ENCODE results near the gene PSENEN.

PSENEN gene

GRCh38 chr19:35773020-35773806 lies 27.8 kb downstream of the PSENEN start:
- DNase-seq (ENCODE audit: low read depth): no peak

GRCh38 chr19:35774274-35775045 lies 29.0 kb downstream of the PSENEN start:
- no peak for DNase-seq (ENCODE audit: low read depth)

- no peak for DNase-seq (ENCODE audit: low read depth)
Measured at GRCh38 chr19:35775046-35775297, 29.5 kb downstream of the PSENEN start.

- peak; percentile 99 for DNase-seq (ENCODE audit: low read depth)
Measured at GRCh38 chr19:35775298-35776101, 30.0 kb downstream of the PSENEN start, which contains the start of gene ARHGAP33. TSS of gene ARHGAP33 (plus strand) at chr19:35775564. CDS start at chr19:35775659, 95 bp downstream.

DNA sequence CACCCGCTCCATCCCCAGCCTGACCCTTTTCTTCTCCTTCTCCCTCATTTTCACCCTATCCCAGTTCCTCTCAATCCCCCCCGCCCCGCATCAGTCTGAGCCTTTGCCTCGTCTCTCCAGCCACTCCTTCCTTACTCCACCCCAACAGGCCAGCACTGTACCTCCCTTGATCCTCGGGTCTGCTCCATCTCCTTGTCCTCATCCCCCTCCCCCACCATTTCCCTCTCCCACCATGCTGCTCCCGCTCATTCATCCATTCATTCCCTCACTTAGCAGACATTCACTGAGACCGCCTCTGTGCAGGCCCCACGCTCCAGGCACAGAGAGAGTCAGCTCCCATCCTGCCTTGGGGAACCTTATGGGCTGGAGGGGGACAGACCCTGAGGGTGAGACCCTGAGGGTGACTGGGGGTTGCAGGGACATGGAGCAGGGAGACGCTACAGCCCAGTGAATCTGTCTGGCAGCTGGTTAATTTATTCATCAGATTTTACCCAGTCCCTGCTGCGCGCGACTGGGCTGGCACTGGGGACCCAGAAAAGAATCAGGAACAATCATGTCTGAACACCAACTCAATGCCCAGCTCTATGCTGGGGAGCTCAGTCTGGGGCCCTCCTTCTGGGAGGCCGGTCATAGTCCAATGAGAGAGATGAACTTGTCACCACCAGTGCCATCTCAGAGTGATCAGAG lies 30.8 kb downstream of the PSENEN start:
- no peak for DNase-seq (ENCODE audit: low read depth)

DNA sequence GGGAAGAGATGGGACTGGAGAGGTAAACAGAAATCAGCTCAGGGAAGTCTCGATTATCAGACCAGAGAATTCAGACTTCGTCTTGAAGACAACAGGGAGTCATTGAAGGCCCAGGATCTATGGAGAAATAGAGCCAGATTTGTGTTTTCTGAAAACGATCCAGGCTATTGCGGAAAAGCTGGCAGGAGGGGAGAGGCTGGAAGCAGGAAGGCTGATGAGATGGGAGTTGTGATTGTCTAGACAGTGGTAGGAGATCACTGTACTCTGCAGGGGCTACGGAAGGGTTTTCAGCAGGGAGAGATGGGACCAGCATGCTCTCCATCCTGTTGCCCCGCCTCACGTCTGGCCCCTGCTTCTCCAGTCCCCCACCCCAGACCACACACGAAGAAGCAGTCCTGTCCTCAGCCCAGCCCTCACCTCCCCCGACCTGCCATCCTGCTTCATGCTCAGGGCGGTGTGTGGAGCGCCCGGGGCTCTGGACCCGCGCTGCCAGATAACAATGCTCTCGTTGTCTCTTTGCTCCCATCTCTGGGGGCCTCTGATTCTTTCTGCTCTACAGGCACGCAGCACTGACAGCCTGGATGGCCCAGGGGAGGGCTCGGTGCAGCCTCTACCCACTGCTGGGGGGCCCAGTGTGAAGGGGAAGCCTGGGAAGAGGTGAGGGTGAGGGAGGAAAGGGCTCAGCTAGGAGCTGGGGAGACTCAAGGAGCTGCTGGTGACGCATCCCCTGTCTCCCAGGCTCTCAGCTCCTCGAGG lies 31.8 kb downstream of the PSENEN start:
- no peak for DNase-seq (ENCODE audit: low read depth)

DNA sequence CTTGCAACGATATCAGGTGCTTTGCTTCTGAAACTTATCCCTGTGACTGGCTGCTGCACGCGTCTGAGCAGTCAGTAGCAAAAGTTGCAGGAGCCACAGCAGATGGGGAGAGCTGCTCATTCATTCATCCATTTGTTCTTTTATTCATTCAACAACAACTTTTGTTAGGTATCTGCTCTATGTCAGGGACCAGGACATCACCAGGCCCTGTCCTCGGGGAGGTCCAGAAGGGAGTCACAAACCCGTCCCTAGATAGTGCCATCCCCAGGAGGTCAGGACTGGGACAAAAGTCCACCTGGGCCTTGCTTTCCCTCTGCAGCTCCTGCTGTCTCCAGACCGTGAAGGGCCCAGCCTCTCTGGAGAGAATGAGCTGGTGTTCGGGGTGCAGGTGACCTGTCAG lies 32.5 kb downstream of the PSENEN start:
- no peak for DNase-seq (ENCODE audit: low read depth)

DNA sequence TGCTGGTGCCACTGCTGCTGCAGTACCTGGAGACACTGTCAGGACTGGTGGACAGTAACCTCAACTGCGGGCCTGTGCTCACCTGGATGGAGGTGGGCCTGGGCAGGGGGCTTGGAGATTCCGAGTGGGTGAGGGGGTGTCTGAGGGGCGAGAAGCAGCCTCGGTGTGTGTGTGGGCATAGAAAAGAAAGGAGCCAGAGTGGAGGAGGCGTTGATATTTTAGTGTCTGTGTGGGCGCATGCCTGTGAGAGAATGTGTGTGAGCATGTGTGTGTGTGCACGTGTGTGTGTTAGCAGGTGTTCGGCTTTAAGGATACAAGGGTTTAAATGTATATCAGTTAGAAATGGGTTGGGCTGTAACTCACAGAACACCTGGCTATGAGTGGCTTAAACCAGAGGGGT lies 33.6 kb downstream of the PSENEN start:
- DNase-seq (ENCODE audit: low read depth): no peak

- no peak for DNase-seq (ENCODE audit: low read depth)
Measured at GRCh38 chr19:35780058-35780457, 34.6 kb downstream of the PSENEN start.

DNA sequence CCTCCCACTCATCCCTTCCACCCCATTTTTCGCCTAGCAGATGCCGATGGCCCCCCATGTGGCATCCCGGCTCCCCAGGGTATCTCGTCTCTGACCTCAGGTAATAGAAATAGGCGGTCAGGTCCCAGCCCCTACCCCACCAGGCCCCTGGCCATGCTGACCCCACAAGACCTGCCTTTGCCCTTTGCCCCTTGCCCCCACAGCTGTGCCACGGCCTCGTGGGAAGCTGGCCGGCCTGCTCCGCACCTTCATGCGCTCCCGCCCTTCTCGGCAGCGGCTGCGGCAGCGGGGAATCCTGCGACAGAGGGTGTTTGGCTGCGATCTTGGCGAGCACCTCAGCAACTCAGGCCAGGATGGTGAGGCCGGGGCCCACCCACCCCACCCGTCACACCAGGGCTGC lies 35.3 kb downstream of the PSENEN start:
- no peak for DNase-seq (ENCODE audit: low read depth)

- DNase-seq (ENCODE audit: low read depth): no peak
Measured at GRCh38 chr19:35781650-35782049, 36.2 kb downstream of the PSENEN start.

- DNase-seq (ENCODE audit: low read depth): no peak
Measured at GRCh38 chr19:35782589-35782988, 37.1 kb downstream of the PSENEN start.

- DNase-seq (ENCODE audit: low read depth): no peak
Measured at GRCh38 chr19:35783469-35784434, 38.3 kb downstream of the PSENEN start.

DNA sequence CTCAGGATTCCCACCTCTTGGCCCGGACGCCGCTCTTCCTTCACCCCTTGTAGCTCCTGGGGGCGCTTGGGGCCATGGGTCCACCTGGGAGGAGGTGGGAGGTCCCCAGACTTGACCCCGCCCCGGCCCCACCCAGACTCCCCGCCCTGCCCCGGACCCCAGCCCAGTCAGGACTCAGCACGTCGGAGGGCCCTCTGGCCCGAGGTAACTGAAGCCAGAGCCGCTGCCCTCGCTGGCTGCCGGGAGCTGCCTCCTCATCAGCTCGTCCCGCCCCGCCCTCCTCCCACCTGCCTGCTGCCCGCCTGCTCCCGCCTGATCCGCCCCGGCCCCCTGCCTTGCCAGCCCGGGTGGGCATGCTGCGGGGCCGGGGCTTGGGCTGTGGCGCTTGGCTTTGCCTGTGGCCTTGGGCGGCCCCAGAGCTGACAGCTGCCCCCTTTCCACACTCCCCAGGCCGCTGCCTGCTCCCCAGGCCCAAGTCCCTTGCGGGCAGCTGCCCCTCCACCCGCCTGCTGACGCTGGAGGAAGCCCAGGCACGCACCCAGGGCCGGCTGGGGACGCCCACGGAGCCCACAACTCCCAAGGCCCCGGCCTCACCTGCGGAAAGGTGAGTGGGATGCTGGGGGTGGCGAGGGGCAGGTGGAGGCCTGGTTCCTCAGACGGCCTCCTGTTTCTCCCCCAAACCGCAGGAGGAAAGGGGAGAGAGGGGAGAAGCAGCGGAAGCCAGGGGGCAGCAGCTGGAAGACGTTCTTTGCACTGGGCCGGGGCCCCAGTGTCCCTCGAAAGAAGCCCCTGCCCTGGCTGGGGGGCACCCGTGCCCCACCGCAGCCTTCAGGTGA lies 39.3 kb downstream of the PSENEN start:
- DNase-seq (ENCODE audit: low read depth): no peak

- DNase-seq (ENCODE audit: low read depth): no peak
Measured at GRCh38 chr19:35785339-35785627, 39.8 kb downstream of the PSENEN start.

- no peak for DNase-seq (ENCODE audit: low read depth)
Measured at GRCh38 chr19:35786299-35787160, 41.1 kb downstream of the PSENEN start.

- DNase-seq (ENCODE audit: low read depth): no peak
Measured at GRCh38 chr19:35787227-35787799, 41.9 kb downstream of the PSENEN start.
